Liver (tissue), 9 donors: Measurements from ENCODE around the gene RASSF8. TPM values are rescaled to one million over a fixed set of nuclear protein-coding genes. Genes with fewer than 3 reads are reported as not detected.

Experiments
- DNase-seq: peaks from one replicate; pipeline ENCODE4 v3.0.0-alpha.2; 2017; ENCODE audit warnings: low spot score
- H3K27ac ChIP-seq, 2 donors: one replicate each; pipeline ENCODE4 v1.7.0; 2013; ENCODE audit warnings: inconsistent platforms in 2 of 2, low read length in 2 of 2, control low read depth in 1 of 2, low read depth in 1 of 2, mild to moderate bottlenecking in 1 of 2
- H3K27me3 ChIP-seq, 4 donors: one replicate each; pipeline versions ENCODE4 v1.6.1 to v1.7.0; 2013; ENCODE audit warnings: low read length in 3 of 4, inconsistent platforms in 1 of 4, mild to moderate bottlenecking in 1 of 4, moderate library complexity in 1 of 4; ENCODE audit not compliant: control insufficient read depth in 4 of 4, insufficient read depth in 4 of 4
- H3K36me3 ChIP-seq, 4 donors: one replicate each; pipeline versions ENCODE4 v1.6.1 to v1.7.0; 2013; ENCODE audit warnings: low read length in 3 of 4, mild to moderate bottlenecking in 3 of 4, low read depth in 1 of 4, moderate library complexity in 1 of 4; ENCODE audit not compliant: control insufficient read depth in 4 of 4, insufficient read depth in 3 of 4
- H3K4me1 ChIP-seq, 4 donors: one replicate each; pipeline versions ENCODE4 v1.6.1 to v1.7.0; 2013; ENCODE audit warnings: low read length in 3 of 4, mild to moderate bottlenecking in 3 of 4, moderate library complexity in 1 of 4; ENCODE audit not compliant: control insufficient read depth in 4 of 4, insufficient read depth in 4 of 4
- H3K4me3 ChIP-seq, 3 donors: one replicate each; pipeline versions ENCODE4 v1.6.1 to v1.7.0; 2013; ENCODE audit warnings: low read length in 3 of 3, control low read depth in 1 of 3, low read depth in 1 of 3, mild to moderate bottlenecking in 1 of 3
- H3K9ac ChIP-seq, 2 donors: one replicate each; pipeline ENCODE4 v1.7.0; 2013; ENCODE audit warnings: low read length in 2 of 2, mild to moderate bottlenecking in 2 of 2, moderate library complexity in 2 of 2, control low read depth in 1 of 2, low read depth in 1 of 2
- H3K9me3 ChIP-seq, 4 donors: one replicate each; pipeline versions ENCODE4 v1.6.1 to v1.7.0; 2013; ENCODE audit warnings: low read length in 3 of 4; ENCODE audit not compliant: control insufficient read depth in 4 of 4
- EGR1 ChIP-seq, 2 donors: IDR thresholded peaks; 2 replicates each; pipeline ENCODE4 v1.6.1; 2016 to 2018; ENCODE audit warnings: antibody characterized with exemption in 2 of 2, low read depth in 2 of 2
- GABPA ChIP-seq, 2 donors: IDR thresholded peaks in 1 of 2; conservative IDR thresholded peaks in 1 of 2; 2 replicates each; pipeline ENCODE4 v1.6.1; 2016; ENCODE audit warnings: antibody characterized with exemption in 2 of 2, mild to moderate bottlenecking in 1 of 2, moderate library complexity in 1 of 2
- JUND ChIP-seq, 2 donors: IDR thresholded peaks; 2 replicates each; pipeline ENCODE4 v1.6.1; 2016; ENCODE audit warnings: antibody characterized with exemption in 2 of 2
- NR2F2 ChIP-seq: IDR thresholded peaks from 2 replicates; pipeline ENCODE4 v1.6.1; 2016; ENCODE audit warnings: antibody characterized with exemption
- REST ChIP-seq: IDR thresholded peaks from 2 replicates; pipeline ENCODE4 v1.6.1; 2016; ENCODE audit warnings: antibody characterized with exemption, mild to moderate bottlenecking
- RXRA ChIP-seq, 2 donors: IDR thresholded peaks; 2 replicates each; pipeline ENCODE4 v1.6.1; 2017 to 2018; ENCODE audit warnings: antibody characterized with exemption in 2 of 2, mild to moderate bottlenecking in 1 of 2
- YY1 ChIP-seq: IDR thresholded peaks from 2 replicates; pipeline ENCODE4 v1.6.1; 2016; ENCODE audit warnings: antibody characterized with exemption, mild to moderate bottlenecking
- ZBTB33 ChIP-seq: IDR thresholded peaks from 2 replicates; pipeline ENCODE4 v1.6.1; 2016; ENCODE audit warnings: antibody characterized with exemption
- WGBS: extraction: QIAGEN DNeasy Blood & Tissue Kit; methylation state at CpG from one replicate; pipeline ENCODE4 v1.1.7; 2013; 5-methylcytosine and 5-hydroxymethylcytosine counted together
- polyA plus RNA-seq, 2 donors: library from polyadenylated mRNA; stranded (reverse) in 1 of 2; unstranded in 1 of 2; fragments of 200-250 nt in 1 of 2; fragments of >200 nt in 1 of 2; fragmentation: Nextera tagmentation in 1 of 2; extraction: Ambion mirVana in 1 of 2; gene quantifications; one replicate each; pipeline versions ENCODE4 v1.2.1 to v1.2.3, GENCODE V29; 2013 to 2015
- total RNA-seq, 2 donors: library from RNA; depleted of rRNA; stranded (reverse); fragments of >200 nt; gene quantifications; one replicate each; pipeline ENCODE4 v1.2.3, GENCODE V29; 2014
- donor health status: healthy.
- donor health status: healthy.
- donor health status: healthy.
- donor health status: healthy.
- donor health status: healthy.

RASSF8 gene
- total and polyA plus RNA-seq, 4 donors, result 1.7 to 9.4 (median 3.3) TPM

GRCh38 chr12:26003065-26003464, 44.6 kb downstream of the RASSF8 start:
- TF ChIP-seq NR2F2, result no peak
- no peak for TF ChIP-seq JUND (IDR thresholded peaks at IDR 0.05)
- no peak for TF ChIP-seq YY1
- TF ChIP-seq REST, result no peak
- TF ChIP-seq ZBTB33, result no peak
- no peaks in the 10 kb centered on the region for H3K36me3 ChIP-seq
- H3K27ac ChIP-seq, result no peak overlapping the region
- no peak overlapping the region for H3K9ac ChIP-seq
- WGBS, result 93% methylated on average over 1 of the region's 1 CpG
- no peaks in the 10 kb centered on the region for H3K4me1 ChIP-seq
- H3K4me3 ChIP-seq, result no peak overlapping the region
- no peaks in the 10 kb centered on the region for H3K27me3 ChIP-seq
- DNase-seq, result no peak
- peaks cover 0 to 9% (median 0%) of the 10 kb centered on the region in 4 donors for H3K9me3 ChIP-seq

GRCh38 chr12:26007566-26007965, 49.1 kb downstream of the RASSF8 start:
- 95% methylated on average over 1 of the region's 1 CpG for WGBS
- no peak overlapping the region for H3K4me3 ChIP-seq
- H3K36me3 ChIP-seq, result no peaks in the 10 kb centered on the region
- H3K4me1 ChIP-seq, result no peaks in the 10 kb centered on the region
- peaks cover 0 to 7% (median 0%) of the 10 kb centered on the region in 4 donors for H3K9me3 ChIP-seq
- DNase-seq, result no peak
- H3K9ac ChIP-seq, result no peak overlapping the region
- no peak overlapping the region for H3K27ac ChIP-seq
- TF ChIP-seq NR2F2 (no peak), RXRA (IDR thresholded peaks at IDR 0.05) (no peak), ZBTB33 (no peak), REST (no peak), GABPA (IDR thresholded peaks at IDR 0.05 in 1 of 2, conservative IDR thresholded peaks at IDR 0.05 in 1 of 2) (no peak), EGR1 (IDR thresholded peaks at IDR 0.05; ENCODE audit: low read depth in 2 of 2) (no peak)
- no peaks in the 10 kb centered on the region for H3K27me3 ChIP-seq
